Cardiac fibroblast (primary cell): ENCODE data around the gene XG.

Experiments
- DNase-seq, 2 donors: peaks; one replicate each; pipeline versions ENCODE4 v3.0.0 to v3.0.0-alpha.2; 2010; ENCODE audit warnings: low read depth in 2 of 2
- H3K4me3 ChIP-seq, 2 donors: replicated peaks in 1 of 2; 1 replicate in 1 of 2; 2 replicates in 1 of 2; pipeline ENCODE4 v1.5.1; 2011; ENCODE audit warnings: low read depth in 2 of 2, low read length in 2 of 2, mild to moderate bottlenecking in 2 of 2, moderate library complexity in 1 of 2
- TF ChIP-seq, protein P1 (sequence below): IDR thresholded peaks from one replicate; pipeline ENCODE4 v1.5.1; 2011; ENCODE audit warnings: low read depth, mild to moderate bottlenecking, low read length, inconsistent platforms

XG gene

DNA sequence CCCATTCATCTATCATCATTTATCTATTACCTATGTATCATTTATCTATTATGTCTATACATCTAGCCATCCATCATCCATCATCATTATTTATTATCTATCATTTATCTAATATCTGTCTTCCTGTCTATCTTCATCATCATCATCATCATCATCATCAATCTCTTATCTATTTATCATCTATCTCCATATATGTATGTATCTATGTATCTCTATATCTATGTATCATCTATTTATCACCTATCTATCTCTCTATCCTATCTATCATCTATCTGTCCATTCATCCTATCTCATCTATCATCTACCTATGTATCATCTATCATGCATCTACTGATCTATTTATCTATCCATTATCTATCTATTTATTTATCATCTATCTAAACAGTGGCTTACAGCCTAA lies 73.0 kb downstream of the XG start:
- TF ChIP-seq, protein P1, sequence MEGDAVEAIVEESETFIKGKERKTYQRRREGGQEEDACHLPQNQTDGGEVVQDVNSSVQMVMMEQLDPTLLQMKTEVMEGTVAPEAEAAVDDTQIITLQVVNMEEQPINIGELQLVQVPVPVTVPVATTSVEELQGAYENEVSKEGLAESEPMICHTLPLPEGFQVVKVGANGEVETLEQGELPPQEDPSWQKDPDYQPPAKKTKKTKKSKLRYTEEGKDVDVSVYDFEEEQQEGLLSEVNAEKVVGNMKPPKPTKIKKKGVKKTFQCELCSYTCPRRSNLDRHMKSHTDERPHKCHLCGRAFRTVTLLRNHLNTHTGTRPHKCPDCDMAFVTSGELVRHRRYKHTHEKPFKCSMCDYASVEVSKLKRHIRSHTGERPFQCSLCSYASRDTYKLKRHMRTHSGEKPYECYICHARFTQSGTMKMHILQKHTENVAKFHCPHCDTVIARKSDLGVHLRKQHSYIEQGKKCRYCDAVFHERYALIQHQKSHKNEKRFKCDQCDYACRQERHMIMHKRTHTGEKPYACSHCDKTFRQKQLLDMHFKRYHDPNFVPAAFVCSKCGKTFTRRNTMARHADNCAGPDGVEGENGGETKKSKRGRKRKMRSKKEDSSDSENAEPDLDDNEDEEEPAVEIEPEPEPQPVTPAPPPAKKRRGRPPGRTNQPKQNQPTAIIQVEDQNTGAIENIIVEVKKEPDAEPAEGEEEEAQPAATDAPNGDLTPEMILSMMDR = no peak
- H3K4me3 ChIP-seq = no peak overlapping the region
- DNase-seq = no peak

DNA sequence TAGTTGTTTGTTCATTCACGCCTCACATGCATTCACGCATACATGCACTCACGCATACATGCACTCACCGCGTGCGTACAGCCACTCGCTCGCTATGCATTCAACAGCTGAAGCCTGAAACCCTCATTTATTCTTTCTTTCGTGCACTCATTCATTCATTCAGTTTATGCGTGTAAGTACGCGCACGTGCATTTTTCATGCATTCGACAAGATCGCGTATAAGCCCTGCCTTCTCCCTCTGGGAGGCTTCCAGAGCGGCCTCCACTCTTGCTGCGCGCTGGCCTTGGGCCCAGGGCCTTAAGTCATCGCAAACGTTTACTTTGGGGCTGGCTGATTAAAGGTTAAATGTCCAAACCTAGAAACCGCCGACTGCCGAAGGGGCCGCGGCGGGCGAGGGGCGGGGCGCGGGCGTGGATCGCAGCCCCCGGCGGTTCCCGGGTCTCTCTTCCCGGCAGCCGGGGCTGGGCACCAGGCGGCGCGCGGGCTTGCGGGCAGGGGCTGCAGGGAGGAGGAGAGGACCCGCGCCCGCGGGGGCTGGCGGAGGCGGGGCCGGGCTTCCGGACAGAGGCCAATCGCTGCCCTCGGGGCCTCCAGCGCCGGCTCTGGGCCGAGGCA lies 76.6 kb downstream of the XG start, which contains the start of gene GYG2:
Gene GYG2, plus strand, starts transcription at position 587 of the 615 bp plus-strand sequence. CDS start 1,259 bp downstream, outside the sequence.
- TF ChIP-seq, protein P1 = no peak
- peak; percentile 14 to 38 for DNase-seq

DNA sequence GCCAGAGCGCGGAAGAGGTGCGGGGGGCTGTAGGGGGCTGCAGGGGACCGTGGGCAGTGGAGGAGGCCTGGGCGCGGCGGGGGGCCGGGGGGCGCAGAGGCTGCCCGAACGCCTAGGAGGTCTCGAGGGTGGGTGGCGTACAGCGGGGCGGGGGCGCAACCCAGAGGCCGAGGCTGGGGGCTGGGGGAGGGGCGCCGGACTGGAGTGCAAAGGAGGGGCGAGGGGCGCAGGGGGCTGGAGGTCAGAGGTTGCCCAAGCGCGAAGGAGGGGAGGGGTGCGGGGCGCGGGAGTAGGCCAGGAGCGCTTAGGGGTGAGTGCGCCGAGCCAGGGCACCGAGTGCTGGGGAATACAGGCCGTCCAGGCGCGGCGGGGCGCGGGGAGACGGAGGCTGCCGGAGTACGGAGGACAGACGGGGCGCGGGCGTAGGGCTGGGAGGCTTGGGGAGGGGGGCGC lies 77.1 kb downstream of the XG start:
- TF ChIP-seq, protein P1 = no peak
- DNase-seq = no peak
- peak overlapping the region; percentile 36 to 42 for H3K4me3 ChIP-seq

More for the DNA sequence above, 76.6 kb downstream of the XG start, which contains the start of gene GYG2:
- H3K4me3 ChIP-seq = peak within 1 kb of the TSS; percentile 36 to 42

DNA sequence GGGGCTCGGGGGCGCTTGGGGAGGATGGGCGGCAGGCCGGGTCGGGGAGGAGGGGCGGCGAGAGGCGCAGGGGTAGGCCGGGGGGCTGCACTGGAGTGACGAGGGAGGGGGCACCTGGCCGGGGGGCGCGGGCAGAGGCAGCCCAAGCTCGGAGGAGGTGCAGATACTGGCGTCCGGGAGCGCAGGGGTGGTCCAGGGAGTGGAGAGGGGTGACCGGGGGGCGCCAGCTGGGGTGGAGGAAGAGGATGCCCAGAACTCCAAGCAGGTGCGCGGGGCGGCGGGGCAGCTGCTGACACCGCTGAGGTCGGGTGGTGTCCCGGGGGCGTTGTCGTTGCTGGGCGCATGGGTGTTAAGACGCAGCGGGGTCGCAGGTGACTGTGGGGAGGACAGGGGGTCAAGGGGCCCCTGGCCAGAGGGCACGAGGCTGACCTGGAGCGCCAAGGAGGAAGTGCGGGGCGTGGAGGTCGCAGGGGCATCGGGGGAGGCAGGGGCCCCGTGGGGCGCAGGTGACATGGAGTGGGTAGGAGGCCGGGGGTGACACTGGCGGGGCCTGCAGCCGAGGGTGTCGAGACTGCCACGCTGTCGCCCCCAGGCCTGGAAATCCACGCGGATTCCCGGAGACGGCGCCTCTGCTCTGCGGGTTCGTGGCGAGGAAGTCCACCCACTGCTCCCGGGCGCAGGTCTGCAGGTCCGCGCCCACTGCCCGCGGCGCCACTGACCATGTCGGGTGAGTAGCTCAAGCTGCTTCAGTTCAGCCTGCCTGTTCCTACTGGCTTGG lies 77.8 kb downstream of the XG start:
- no peak for DNase-seq
- TF ChIP-seq, protein P1 = no peak
- peak overlapping the region in 1 of 2 donors; percentile 42 for H3K4me3 ChIP-seq

DNA sequence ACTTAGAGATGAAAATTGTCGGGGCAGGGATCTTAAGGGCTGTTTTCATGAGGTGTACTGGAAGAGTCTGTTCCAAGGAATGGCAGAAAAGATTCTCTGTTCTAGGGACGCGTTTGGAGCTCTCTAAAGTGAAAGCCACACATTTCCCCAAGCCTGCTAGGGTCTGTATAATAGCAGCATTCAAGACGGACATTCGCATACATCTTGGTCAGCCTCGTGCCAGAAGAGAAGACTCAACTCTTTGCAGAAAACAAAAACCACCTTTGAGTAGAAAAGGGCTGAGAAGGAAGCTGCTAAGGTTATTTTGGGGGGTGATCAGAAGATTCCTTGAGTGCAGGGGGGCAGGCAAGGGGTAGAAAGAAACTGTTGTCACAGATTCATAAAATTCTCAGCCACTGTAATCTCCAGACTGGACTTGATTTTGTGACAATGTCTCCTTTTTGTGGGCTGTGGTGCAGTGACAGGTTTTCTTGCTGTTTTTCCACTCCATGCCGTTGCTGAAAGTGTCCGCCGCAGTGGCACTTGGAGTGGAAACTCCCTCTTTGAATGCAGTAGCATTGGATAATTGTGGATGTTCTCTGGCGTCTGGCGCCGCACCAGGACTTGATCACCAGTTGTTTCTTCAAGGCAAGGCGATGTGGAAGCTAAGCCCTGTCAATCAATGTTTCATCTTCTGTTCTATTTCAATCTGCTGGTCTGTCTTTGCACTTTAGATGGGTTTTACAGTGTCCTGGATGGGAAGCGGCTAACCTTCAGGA lies 79.8 kb downstream of the XG start:
- TF ChIP-seq, protein P1 = no peak
- H3K4me3 ChIP-seq = no peak overlapping the region
- DNase-seq = no peak

DNA sequence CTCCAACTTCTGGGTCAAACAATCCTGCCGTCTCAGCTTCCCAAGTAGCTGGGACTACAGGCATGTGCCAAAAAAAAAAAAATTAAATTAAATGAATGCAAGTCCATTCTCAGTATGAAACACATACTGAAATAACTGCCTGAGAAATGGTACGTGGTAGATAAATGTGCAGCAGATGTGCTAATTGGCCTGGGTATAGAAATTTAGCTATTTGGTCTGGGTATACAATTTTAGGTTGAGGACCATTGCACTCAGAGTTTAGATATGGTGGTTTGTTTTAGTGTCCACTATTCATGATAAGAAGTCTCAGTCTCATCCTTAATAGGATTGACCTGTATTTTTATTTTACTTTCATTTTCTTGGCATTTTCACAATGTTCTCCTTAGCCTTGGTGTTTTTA lies 86.1 kb downstream of the XG start:
- TF ChIP-seq, protein P1 = no peak
- DNase-seq = no peak
- no peak overlapping the region for H3K4me3 ChIP-seq
